GM23338 (cell line): ENCODE results near the gene CFAP299. TPM values are rescaled to one million over a fixed set of nuclear protein-coding genes. Genes with fewer than 3 reads are reported as not detected.

Experiments used
- ATAC-seq: fragments of 200-7000 bp; cut with Tn5 transposase; 3 replicates; pipeline ENCODE4 v1.9.1; 2020
- DNase-seq: peaks from one replicate; pipeline ENCODE4 v3.0.0-alpha.2; 2015; ENCODE audit warnings: low spot score
- H2AFZ ChIP-seq: fragments of 200-600 bp; sonication (generic); 2 replicates; pipeline ENCODE4 v1.8.0; 2016; ENCODE audit warnings: antibody characterized with exemption, mild to moderate bottlenecking, moderate library complexity
- H3F3A ChIP-seq: fragments of 200-600 bp; sonication (generic); replicated peaks from 2 replicates; pipeline ENCODE4 v1.8.0; 2017; ENCODE audit warnings: antibody characterized with exemption, mixed run types, low read depth
- H3K27ac ChIP-seq: fragments of 200-600 bp; sonication (generic); 2 replicates; pipeline ENCODE4 v1.6.1; 2016; ENCODE audit warnings: low read depth
- H3K27me3 ChIP-seq: fragments of 200-600 bp; sonication (generic); 2 replicates; pipeline ENCODE4 v1.8.0; 2016; ENCODE audit warnings: mild to moderate bottlenecking, mixed run types, moderate library complexity; ENCODE audit not compliant: insufficient read depth
- H3K36me3 ChIP-seq: fragments of 200-600 bp; sonication (generic); 2 replicates; pipeline ENCODE4 v1.8.0; 2016; ENCODE audit warnings: mild to moderate bottlenecking; ENCODE audit not compliant: insufficient read depth
- H3K4me1 ChIP-seq: fragments of 200-600 bp; sonication (generic); 2 replicates; pipeline ENCODE4 v1.8.0; 2016; ENCODE audit warnings: mild to moderate bottlenecking, moderate library complexity; ENCODE audit not compliant: insufficient read depth
- H3K4me2 ChIP-seq: fragments of 200-600 bp; sonication (generic); 2 replicates; pipeline ENCODE4 v1.7.1; 2017; ENCODE audit warnings: mixed run types
- H3K4me3 ChIP-seq: fragments of 200-600 bp; sonication (generic); 2 replicates; pipeline ENCODE4 v1.6.1; 2016; ENCODE audit warnings: mixed run types
- H3K79me2 ChIP-seq: fragments of 200-600 bp; sonication (generic); replicated peaks from 2 replicates; pipeline ENCODE4 v1.8.0; 2017; ENCODE audit warnings: mild to moderate bottlenecking; ENCODE audit not compliant: insufficient read depth
- H3K9me2 ChIP-seq: fragments of 200-600 bp; sonication (generic); 2 replicates; pipeline ENCODE4 v1.8.0; 2017; ENCODE audit not compliant: insufficient read depth
- H4K20me1 ChIP-seq: fragments of 200-600 bp; sonication (generic); replicated peaks from 2 replicates; pipeline ENCODE4 v1.8.0; 2017; ENCODE audit warnings: mild to moderate bottlenecking; ENCODE audit not compliant: insufficient read depth
- H3K27ac Mint-ChIP-seq: 2 replicates; pipeline ENCODE4 v1.8.0; 2020; ENCODE audit warnings: inconsistent platforms, mild to moderate bottlenecking, moderate library complexity, mixed read lengths
- H3K27me3 Mint-ChIP-seq: 3 replicates; pipeline ENCODE4 v1.8.0; 2022; ENCODE audit warnings: low read depth, mild to moderate bottlenecking, moderate library complexity, mixed read lengths, inconsistent platforms; ENCODE audit not compliant: insufficient read depth, poor library complexity
- H3K36me3 Mint-ChIP-seq: 3 replicates; pipeline ENCODE4 v1.8.0; 2021; ENCODE audit warnings: low read depth, mild to moderate bottlenecking, inconsistent platforms, moderate library complexity, mixed read lengths
- H3K4me1 Mint-ChIP-seq: 3 replicates; pipeline ENCODE4 v1.8.0; 2020; ENCODE audit warnings: mild to moderate bottlenecking, inconsistent platforms, mixed read lengths
- H3K4me3 Mint-ChIP-seq: 3 replicates; pipeline ENCODE4 v1.8.0; 2021; ENCODE audit warnings: moderate library complexity, mild to moderate bottlenecking, inconsistent platforms, mixed read lengths
- H3K9me3 Mint-ChIP-seq: 3 replicates; pipeline ENCODE4 v1.8.0; 2020; ENCODE audit warnings: moderate library complexity, mild to moderate bottlenecking, inconsistent platforms, mixed read lengths
- CTCF ChIP-seq, 2 experiments: fragments of 200-600 bp in 1 of 2; sonication (generic) in 1 of 2; conservative IDR thresholded peaks; 2 replicates each; pipeline versions ENCODE4 v1.5.1 to v1.6.1; 2016 to 2017; ENCODE audit warnings: antibody characterized with exemption in 2 of 2, low read depth in 2 of 2, mild to moderate bottlenecking in 2 of 2, moderate library complexity in 1 of 2
- EZH2phosphoT487 ChIP-seq: fragments of 200-600 bp; sonication (generic); IDR thresholded peaks from one replicate; pipeline ENCODE4 v1.8.1; 2018; ENCODE audit warnings: antibody characterized with exemption; ENCODE audit not compliant: unreplicated experiment
- JUNB ChIP-seq: IDR thresholded peaks from one replicate; pipeline ENCODE4 v1.6.1; 2016; ENCODE audit warnings: antibody characterized with exemption; ENCODE audit not compliant: unreplicated experiment
- POLR2AphosphoS5 ChIP-seq: IDR thresholded peaks from 2 replicates; pipeline ENCODE4 v1.6.1; 2016; ENCODE audit warnings: antibody characterized with exemption, low read depth
- REST ChIP-seq: IDR thresholded peaks from one replicate; pipeline ENCODE4 v1.6.1; 2018; ENCODE audit warnings: antibody characterized with exemption; ENCODE audit not compliant: unreplicated experiment
- ZNF331 ChIP-seq: fragments of 250-450 bp; sonication (Bioruptor Pico); IDR thresholded peaks from 2 replicates; pipeline ENCODE4 v1.5.0; 2020; ENCODE audit warnings: low read depth, mild to moderate bottlenecking, moderate library complexity
- polyA plus RNA-seq: library from polyadenylated mRNA; unstranded; fragments of >200 nt; fragmentation: Nextera tagmentation; extraction: Ambion mirVana; gene quantifications from 2 replicates; pipeline ENCODE4 v1.2.1, GENCODE V29; 2016
- total RNA-seq: library from RNA; depleted of rRNA; stranded (reverse); fragments of >200 nt; shearing (Covaris generic); gene quantifications from 2 replicates; pipeline ENCODE4 v1.2.3, GENCODE V29; 2014

The CFAP299 gene
- total and polyA plus RNA-seq, 2 experiments from 2014 or later, result not detected

GRCh38 chr4:80710748-80711451 lies 375.4 kb downstream of the CFAP299 start (continued):
- TF ChIP-seq CTCF (conservative IDR thresholded peaks at IDR 0.05; ENCODE audit: low read depth in 2 of 2) (no peak), REST (no peak), ZNF331 (CRISPR knock-in tag) (no peak)

GRCh38 chr4:80711956-80712355 lies 376.4 kb downstream of the CFAP299 start:
- H3K27ac ChIP-seq, result no peak overlapping the region
- Mint-ChIP-seq H3K4me3 (no peak overlapping the region), H3K27ac (no peak overlapping the region), H3K27me3 (no peaks in the 10 kb centered on the region), H3K36me3 (no peaks in the 10 kb centered on the region), H3K9me3 (no peaks in the 10 kb centered on the region), H3K4me1 (peaks cover 6% of the 10 kb centered on the region; the same call in 2 of the 3 replicates)
- H3K4me3 ChIP-seq, result no peak overlapping the region
- H3K9me2 ChIP-seq, result no peaks in the 10 kb centered on the region; the same call in 1 of the 2 replicates
- no peak for ATAC-seq
- H3K79me2 ChIP-seq, result no peaks in the 10 kb centered on the region
- H2AFZ ChIP-seq, result no peak overlapping the region
- no peaks in the 10 kb centered on the region for H3F3A ChIP-seq
- H3K4me2 ChIP-seq, result no peak overlapping the region
- no peak for DNase-seq
- no peaks in the 10 kb centered on the region for H4K20me1 ChIP-seq
- H3K36me3 ChIP-seq, result no peaks in the 10 kb centered on the region
- no peaks in the 10 kb centered on the region for H3K4me1 ChIP-seq
- H3K27me3 ChIP-seq, result no peaks in the 10 kb centered on the region
- no peak for TF ChIP-seq CTCF (conservative IDR thresholded peaks at IDR 0.05; ENCODE audit: low read depth in 2 of 2)
- no peak for TF ChIP-seq JUNB
- TF ChIP-seq REST, result no peak
- TF ChIP-seq POLR2AphosphoS5, result no peak
- TF ChIP-seq EZH2phosphoT487, result no peak
